ENCODE results near the gene AGPAT2.

The AGPAT2 gene

DNA sequence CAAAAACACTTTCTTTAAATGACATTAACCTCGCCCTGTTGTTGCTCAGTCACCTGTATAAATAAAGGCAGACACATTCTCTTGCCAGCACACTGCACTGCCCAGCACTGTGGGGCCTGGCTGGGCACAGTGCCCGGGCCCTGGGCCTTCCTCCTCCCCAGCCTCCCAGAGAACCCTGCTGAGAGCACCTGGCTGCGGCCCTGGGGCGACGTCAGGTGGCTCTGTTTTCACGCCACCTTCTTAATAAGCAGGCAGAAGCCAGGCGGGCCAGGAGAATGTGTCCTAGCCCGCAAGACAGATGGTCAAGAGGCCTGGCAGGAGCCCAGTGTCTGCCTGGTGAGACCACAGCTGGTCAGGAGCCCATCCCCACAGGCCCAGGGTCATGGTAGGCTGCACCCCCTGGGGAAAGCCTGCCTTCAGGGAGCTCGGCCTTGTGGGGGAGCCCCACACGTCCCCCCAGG lies 8.2 kb upstream of the AGPAT2 start:
- TF ChIP-seq POU2F2 (IDR thresholded peaks at IDR 0.05; ENCODE audit: low read depth, low read length) (no peak), SPI1 (IDR thresholded peaks at IDR 0.05; ENCODE audit: low read depth, low read length) (no peak), POLR2AphosphoS5 (IDR thresholded peaks at IDR 0.05; ENCODE audit: low read depth, low read length) (no peak), TAF1 (IDR thresholded peaks at IDR 0.05; ENCODE audit: low read depth, low read length) (no peak), PAX5 (IDR thresholded peaks at IDR 0.05; ENCODE audit: insufficient read depth, low read length, severe bottlenecking) (no peak), POLR2A (IDR thresholded peaks at IDR 0.05; ENCODE audit: low read depth, low read length) (no peak)
- no peak for DNase-seq (ENCODE audit: insufficient read length, low spot score)
- FAIRE-seq, result no peak

DNA sequence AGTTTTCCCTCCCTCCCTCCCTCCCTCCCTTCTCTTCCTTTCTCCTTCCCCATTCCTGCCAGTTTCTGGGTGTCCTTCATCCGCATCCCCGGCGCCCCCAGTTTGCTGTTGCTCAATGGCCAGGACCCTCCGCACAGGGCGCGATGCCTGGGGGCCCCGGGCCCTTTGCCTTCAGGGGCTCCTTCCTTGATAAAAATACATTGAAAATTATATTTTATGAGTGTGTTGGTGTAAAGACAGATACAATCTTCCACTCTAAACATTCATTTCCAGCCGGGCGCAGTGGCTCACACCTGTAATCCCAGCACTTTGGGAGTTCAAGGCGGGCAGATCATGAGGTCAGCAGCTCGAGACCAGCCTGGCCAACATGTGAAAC lies 7.6 kb upstream of the AGPAT2 start:
- DNase-seq (ENCODE audit: insufficient read length, low spot score) (no peak), FAIRE-seq (no peak)
- TF ChIP-seq POLR2AphosphoS5 (IDR thresholded peaks at IDR 0.05; ENCODE audit: low read depth, low read length) (no peak), POU2F2 (IDR thresholded peaks at IDR 0.05; ENCODE audit: low read depth, low read length) (no peak), PAX5 (IDR thresholded peaks at IDR 0.05; ENCODE audit: insufficient read depth, low read length, severe bottlenecking) (no peak), POLR2A (IDR thresholded peaks at IDR 0.05; ENCODE audit: low read depth, low read length) (no peak), TAF1 (IDR thresholded peaks at IDR 0.05; ENCODE audit: low read depth, low read length) (no peak), SPI1 (IDR thresholded peaks at IDR 0.05; ENCODE audit: low read depth, low read length) (no peak)

DNA sequence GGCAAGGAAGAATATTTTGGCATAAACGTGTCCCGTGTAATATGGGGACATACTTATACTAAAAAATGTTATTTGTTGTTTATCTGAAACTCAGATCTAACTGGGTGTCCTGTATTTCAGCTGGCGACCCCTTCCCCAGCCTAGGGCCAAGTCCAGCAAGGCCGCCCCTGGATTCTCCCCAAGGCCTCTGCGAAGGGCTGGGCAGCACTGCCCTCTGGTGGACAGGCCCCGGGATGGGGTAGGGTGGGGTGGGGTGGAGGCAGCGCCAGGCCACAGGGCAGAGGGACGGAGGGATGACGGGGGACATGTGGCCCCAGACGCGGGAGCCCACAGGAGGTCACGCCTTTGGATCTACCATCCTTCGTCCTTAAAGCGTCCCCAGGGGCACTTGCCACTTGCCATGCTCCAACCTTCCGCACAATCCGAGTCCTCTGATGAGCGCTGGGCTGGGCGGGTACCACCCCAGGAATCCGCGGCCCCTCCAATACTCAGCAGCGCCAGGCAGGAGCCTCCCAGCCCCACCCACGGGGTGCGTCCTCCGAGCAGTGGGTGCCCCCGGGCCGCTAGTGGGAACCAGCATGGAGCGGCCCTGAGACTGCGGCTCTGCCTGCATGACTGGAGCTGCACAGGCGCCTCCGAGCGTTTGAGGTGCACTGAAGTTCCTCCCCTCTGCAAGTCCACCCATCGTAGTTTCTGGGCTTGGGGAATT lies 7.1 kb upstream of the AGPAT2 start:
- no peak for TF ChIP-seq POU2F2 (IDR thresholded peaks at IDR 0.05; ENCODE audit: low read depth, low read length)
- TF ChIP-seq POLR2AphosphoS5 (IDR thresholded peaks at IDR 0.05; ENCODE audit: low read depth, low read length), result no peak
- no peak for TF ChIP-seq TAF1 (IDR thresholded peaks at IDR 0.05; ENCODE audit: low read depth, low read length)
- no peak for TF ChIP-seq PAX5 (IDR thresholded peaks at IDR 0.05; ENCODE audit: insufficient read depth, low read length, severe bottlenecking)
- no peak for TF ChIP-seq SPI1 (IDR thresholded peaks at IDR 0.05; ENCODE audit: low read depth, low read length)
- TF ChIP-seq POLR2A (IDR thresholded peaks at IDR 0.05; ENCODE audit: low read depth, low read length), result no peak
- DNase-seq (ENCODE audit: insufficient read length, low spot score) (no peak), FAIRE-seq (no peak)

DNA sequence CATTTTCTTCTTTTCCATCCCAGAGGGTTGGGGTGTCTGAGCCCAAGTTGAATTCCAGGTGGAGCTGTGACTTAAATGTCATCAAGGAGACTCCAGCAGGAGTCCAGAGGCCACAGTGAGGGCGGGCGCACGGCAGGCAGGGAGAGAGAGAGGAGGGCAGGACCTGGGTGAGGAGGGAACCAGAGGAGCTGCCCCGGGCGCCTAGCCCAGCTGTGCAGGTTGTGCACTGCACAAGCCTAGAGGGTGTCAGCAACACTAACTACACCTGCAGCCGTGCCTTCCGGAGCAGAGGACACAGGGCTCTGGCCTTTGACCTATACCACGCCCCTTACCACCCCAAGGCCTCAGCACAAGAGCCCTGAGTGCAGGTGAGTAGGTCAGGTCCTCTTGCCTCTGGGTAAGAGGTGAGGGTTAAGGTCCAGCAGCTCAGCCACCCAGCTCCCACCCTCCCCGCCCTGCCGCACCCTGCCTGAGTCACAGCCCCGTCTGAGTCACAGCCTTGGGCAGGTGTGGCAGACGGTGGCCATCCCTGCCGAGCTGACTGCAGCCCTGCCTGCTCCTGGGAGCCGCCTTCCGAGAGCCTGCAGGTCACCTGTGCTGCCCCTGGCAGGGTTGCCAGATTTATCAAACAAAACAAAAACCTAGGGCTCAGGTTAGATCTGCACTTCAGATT lies 6.4 kb upstream of the AGPAT2 start:
- no peak for DNase-seq (ENCODE audit: insufficient read length, low spot score)

DNA sequence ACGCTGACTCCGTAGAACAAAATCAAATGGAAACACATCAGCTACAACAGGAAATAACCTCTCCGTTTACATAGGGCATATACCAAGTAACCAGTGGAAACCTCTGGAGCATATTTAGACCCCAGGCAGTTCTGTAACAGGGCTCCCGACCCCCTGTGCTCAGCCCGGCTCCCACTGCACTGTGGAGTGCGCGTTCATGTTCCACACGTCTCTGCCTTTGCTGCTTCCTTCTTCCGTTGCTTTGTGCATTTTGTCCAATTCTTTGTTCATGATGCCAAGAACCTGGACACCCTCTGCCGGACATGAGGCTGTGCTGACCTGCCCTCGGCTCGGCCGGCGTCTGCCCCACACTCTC lies 5.9 kb upstream of the AGPAT2 start:
- FAIRE-seq (no peak), DNase-seq (ENCODE audit: insufficient read length, low spot score) (no peak)
- TF ChIP-seq SPI1 (IDR thresholded peaks at IDR 0.05; ENCODE audit: low read depth, low read length) (no peak), POLR2AphosphoS5 (IDR thresholded peaks at IDR 0.05; ENCODE audit: low read depth, low read length) (no peak), PAX5 (IDR thresholded peaks at IDR 0.05; ENCODE audit: insufficient read depth, low read length, severe bottlenecking) (no peak), POLR2A (IDR thresholded peaks at IDR 0.05; ENCODE audit: low read depth, low read length) (no peak), POU2F2 (IDR thresholded peaks at IDR 0.05; ENCODE audit: low read depth, low read length) (no peak), TAF1 (IDR thresholded peaks at IDR 0.05; ENCODE audit: low read depth, low read length) (no peak)

More for the DNA sequence above, 6.4 kb upstream of the AGPAT2 start:
- no peak for FAIRE-seq
- no peak for TF ChIP-seq POLR2A (IDR thresholded peaks at IDR 0.05; ENCODE audit: low read depth, low read length)
- TF ChIP-seq POLR2AphosphoS5 (IDR thresholded peaks at IDR 0.05; ENCODE audit: low read depth, low read length), result no peak
- no peak for TF ChIP-seq PAX5 (IDR thresholded peaks at IDR 0.05; ENCODE audit: insufficient read depth, low read length, severe bottlenecking)
- TF ChIP-seq TAF1 (IDR thresholded peaks at IDR 0.05; ENCODE audit: low read depth, low read length), result no peak
- no peak for TF ChIP-seq SPI1 (IDR thresholded peaks at IDR 0.05; ENCODE audit: low read depth, low read length)
- TF ChIP-seq POU2F2 (IDR thresholded peaks at IDR 0.05; ENCODE audit: low read depth, low read length), result no peak

DNA sequence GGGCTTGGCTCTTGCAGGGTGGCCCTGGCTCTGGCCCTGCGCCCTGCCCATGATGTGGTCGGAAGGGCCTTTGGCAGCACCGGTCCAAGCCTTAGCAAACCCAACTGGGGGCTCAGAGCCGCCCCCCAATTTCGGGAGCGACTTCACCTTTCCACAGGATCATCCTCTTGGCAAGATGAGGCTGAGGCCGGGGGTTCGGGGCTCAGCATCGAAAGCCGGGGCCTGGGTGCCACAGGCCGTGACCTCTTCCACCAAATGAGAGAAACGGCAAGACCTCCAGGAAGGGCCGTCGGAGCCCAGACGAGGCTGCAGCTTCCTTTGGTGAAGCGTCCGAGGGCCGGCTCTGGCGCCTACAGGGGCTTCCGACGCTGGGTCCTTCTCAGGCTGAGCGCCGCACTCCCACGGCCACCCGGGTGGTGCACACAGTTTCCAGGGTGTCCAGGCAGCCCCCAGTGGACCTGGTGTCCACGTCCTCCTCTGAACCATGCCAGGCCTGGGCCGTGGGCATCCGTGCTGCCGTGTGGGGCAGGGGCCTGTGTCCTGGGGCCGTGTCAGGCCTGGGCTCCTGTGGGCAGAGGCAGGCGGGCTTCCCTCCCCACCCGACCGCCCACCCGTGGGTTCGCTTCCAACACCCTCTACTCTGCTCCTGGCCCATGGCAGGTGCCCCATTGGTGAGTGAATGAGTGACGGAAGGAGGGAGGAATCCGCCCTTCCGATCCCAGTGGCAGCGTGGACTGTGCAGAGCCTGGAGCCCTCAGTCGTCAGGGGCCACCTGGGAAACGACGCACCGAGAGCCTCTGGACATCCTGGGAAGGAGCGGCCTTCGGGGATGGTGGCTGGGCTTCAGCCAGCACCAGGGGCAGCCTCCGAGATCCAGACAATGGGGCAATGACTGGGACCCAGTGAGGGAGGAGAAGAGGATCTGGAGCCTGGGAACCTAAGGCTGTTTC lies 5.2 kb upstream of the AGPAT2 start:
- DNase-seq (ENCODE audit: insufficient read length, low spot score), result no peak
- no peak for FAIRE-seq
- TF ChIP-seq POLR2A (IDR thresholded peaks at IDR 0.05; ENCODE audit: low read depth, low read length) (no peak), SPI1 (IDR thresholded peaks at IDR 0.05; ENCODE audit: low read depth, low read length) (no peak), POU2F2 (IDR thresholded peaks at IDR 0.05; ENCODE audit: low read depth, low read length) (no peak), POLR2AphosphoS5 (IDR thresholded peaks at IDR 0.05; ENCODE audit: low read depth, low read length) (no peak), TAF1 (IDR thresholded peaks at IDR 0.05; ENCODE audit: low read depth, low read length) (no peak), PAX5 (IDR thresholded peaks at IDR 0.05; ENCODE audit: insufficient read depth, low read length, severe bottlenecking) (no peak)

DNA sequence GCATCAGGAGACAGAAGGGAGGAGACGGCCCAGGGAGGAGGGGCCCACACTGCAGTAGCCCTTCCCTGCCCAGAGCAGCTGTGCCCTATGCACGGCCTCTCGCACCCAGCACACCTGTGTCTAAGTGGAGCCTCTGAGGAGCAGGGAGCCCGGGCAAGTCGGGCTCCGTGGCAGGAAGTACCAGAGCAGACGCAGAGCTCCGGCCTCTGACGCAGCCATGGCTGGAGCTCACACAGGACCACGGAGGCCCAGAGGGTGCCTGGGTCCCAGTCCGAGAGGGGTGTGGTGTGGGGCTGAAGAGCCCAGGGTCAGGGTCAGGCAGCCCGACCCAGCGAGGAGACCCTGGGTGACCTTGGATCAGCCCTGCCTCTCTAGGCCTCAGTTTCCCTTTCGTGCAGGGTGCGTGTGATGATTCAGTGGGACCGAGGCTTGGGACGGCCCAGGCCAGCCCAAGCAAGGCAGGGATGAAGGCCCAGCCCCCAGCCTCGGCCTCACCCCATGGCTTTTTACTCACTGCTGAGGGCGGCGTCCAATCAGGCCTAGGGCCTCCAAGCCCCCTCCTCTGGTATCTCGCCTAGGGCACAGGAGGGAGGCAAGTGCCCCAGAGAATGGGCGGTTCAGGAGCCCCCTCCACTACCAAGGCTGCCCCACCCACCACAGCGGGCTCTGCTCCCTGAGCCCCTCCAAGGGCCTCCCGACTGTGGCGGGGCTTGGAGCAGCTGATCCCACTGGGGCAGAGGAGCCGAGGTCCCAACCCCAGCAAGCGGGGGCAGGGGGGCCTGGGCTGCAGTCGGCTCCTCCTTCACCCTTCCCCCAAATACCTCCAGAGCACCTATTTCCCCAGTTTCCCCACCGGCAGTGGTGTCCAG lies 4.3 kb upstream of the AGPAT2 start:
- FAIRE-seq, result no peak
- no peak for DNase-seq (ENCODE audit: insufficient read length, low spot score)
- TF ChIP-seq POU2F2 (IDR thresholded peaks at IDR 0.05; ENCODE audit: low read depth, low read length), result no peak
- no peak for TF ChIP-seq PAX5 (IDR thresholded peaks at IDR 0.05; ENCODE audit: insufficient read depth, low read length, severe bottlenecking)
- TF ChIP-seq SPI1 (IDR thresholded peaks at IDR 0.05; ENCODE audit: low read depth, low read length), result no peak

DNA sequence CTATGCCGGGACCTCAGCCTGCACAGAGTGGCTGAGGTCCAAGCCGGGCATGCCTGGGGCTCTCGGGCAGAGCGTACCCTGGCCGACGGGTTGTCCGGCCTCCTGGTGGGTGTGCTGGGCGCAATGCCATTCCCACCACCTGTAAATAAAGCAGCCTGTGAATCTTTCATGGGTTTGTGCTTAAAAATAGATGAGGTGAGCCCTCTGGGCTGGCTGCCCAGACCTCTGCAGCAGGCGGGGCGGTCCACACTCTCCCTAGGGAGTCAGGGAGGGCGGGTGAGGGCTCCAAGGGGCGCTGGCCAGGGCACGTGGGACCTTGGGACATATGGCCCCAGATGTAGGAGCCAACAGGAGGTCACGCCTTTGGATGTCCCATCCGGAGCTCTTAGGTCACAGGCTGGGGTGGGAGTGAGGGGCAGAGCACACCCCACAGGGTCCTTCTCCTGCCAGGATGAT lies 3.6 kb upstream of the AGPAT2 start:
- no peak for FAIRE-seq
- no peak for DNase-seq (ENCODE audit: insufficient read length, low spot score)
- TF ChIP-seq TAF1 (IDR thresholded peaks at IDR 0.05; ENCODE audit: low read depth, low read length) (no peak), PAX5 (IDR thresholded peaks at IDR 0.05; ENCODE audit: insufficient read depth, low read length, severe bottlenecking) (no peak), POLR2A (IDR thresholded peaks at IDR 0.05; ENCODE audit: low read depth, low read length) (no peak), POLR2AphosphoS5 (IDR thresholded peaks at IDR 0.05; ENCODE audit: low read depth, low read length) (no peak), SPI1 (IDR thresholded peaks at IDR 0.05; ENCODE audit: low read depth, low read length) (no peak)
